KOPT-K1 (cell line): Measurements from ENCODE around the gene ACTR1A.
"Not testable (repeated sequence)": the region's sequence is repeated elsewhere in the genome, so short reads cannot be mapped to it uniquely, and the experiment has no call there.

ENCODE experiments used
- H3K27ac ChIP-seq: fragments of 200-600 bp; sonication (generic); 2 replicates; pipeline ENCODE4 v1.5.1; 2016; ENCODE audit warnings: antibody characterized with exemption, mild to moderate bottlenecking, low read depth, low read length; ENCODE audit not compliant: poor library complexity, severe bottlenecking
- H3K36me3 ChIP-seq: fragments of 200-600 bp; sonication (generic); 2 replicates; pipeline ENCODE4 v1.5.1; 2017; ENCODE audit warnings: antibody characterized with exemption, mild to moderate bottlenecking, low read length, moderate library complexity; ENCODE audit not compliant: insufficient read depth
- H3K9me3 ChIP-seq: fragments of 200-600 bp; sonication (generic); 2 replicates; pipeline ENCODE4 v1.5.1; 2017; ENCODE audit warnings: antibody characterized with exemption, low read length, mild to moderate bottlenecking; ENCODE audit not compliant: insufficient read depth, poor library complexity, severe bottlenecking

Gene ACTR1A

GRCh38 chr10:102504179-102504975 lies 1.9 kb upstream of the ACTR1A start:
- Histone ChIP-seq H3K36me3 (peaks cover 14% of the 10 kb centered on the region), H3K27ac (peak overlapping the region; percentile 59), H3K9me3 (no peaks in the 10 kb centered on the region)

- H3K36me3 ChIP-seq: peaks cover 5% of the 10 kb centered on the region; the same call in 1 of the 2 replicates
- no peaks in the 10 kb centered on the region for H3K9me3 ChIP-seq
- H3K27ac ChIP-seq: peak within 1 kb of the TSS; percentile 75
Measured at GRCh38 chr10:102503264-102504178, 1.0 kb upstream of the ACTR1A start, which contains the start of gene SUFU. TSS of gene SUFU (plus strand) at chr10:102503972. CDS start at chr10:102504153, 181 bp downstream.

GRCh38 chr10:102502029-102502336 lies 529 bp downstream of the ACTR1A start:
- Histone ChIP-seq H3K27ac (peak overlapping the region; percentile 75), H3K9me3 (no peaks in the 10 kb centered on the region)

GRCh38 chr10:102501201-102502028 lies 1.1 kb downstream of the ACTR1A start:
- Histone ChIP-seq H3K36me3 (peaks cover under 1% of the 10 kb centered on the region; the same call in 1 of the 2 replicates), H3K9me3 (no peaks in the 10 kb centered on the region), H3K27ac (peak overlapping the region; percentile 47)

More at GRCh38 chr10:102502029-102502336, 529 bp downstream of the ACTR1A start:
- H3K36me3 ChIP-seq: no peaks in the 10 kb centered on the region

- H3K27ac ChIP-seq, H3K36me3 ChIP-seq, H3K9me3 ChIP-seq: not testable (repeated sequence)
Measured at GRCh38 chr10:102500686-102501085, 1.8 kb downstream of the ACTR1A start.

GRCh38 chr10:102499356-102499755 lies 3.2 kb downstream of the ACTR1A start:
- Histone ChIP-seq H3K9me3 (no peaks in the 10 kb centered on the region), H3K27ac (no peak overlapping the region), H3K36me3 (peaks cover 6% of the 10 kb centered on the region)

GRCh38 chr10:102497545-102497944 lies 5.0 kb downstream of the ACTR1A start:
- Histone ChIP-seq H3K36me3 (peaks cover 16% of the 10 kb centered on the region), H3K9me3 (no peaks in the 10 kb centered on the region), H3K27ac (no peak overlapping the region)

GRCh38 chr10:102493771-102494170 lies 8.7 kb downstream of the ACTR1A start:
- Histone ChIP-seq H3K27ac (no peak overlapping the region), H3K9me3 (no peaks in the 10 kb centered on the region), H3K36me3 (peaks cover 51% of the 10 kb centered on the region)

GRCh38 chr10:102492983-102493382 lies 9.5 kb downstream of the ACTR1A start:
- peaks cover 59% of the 10 kb centered on the region for H3K36me3 ChIP-seq
- no peaks in the 10 kb centered on the region for H3K9me3 ChIP-seq
- no peak overlapping the region for H3K27ac ChIP-seq

GRCh38 chr10:102492344-102492939 lies 10.1 kb downstream of the ACTR1A start:
- H3K27ac ChIP-seq: no peak overlapping the region
- peaks cover 65% of the 10 kb centered on the region for H3K36me3 ChIP-seq
- no peaks in the 10 kb centered on the region for H3K9me3 ChIP-seq

GRCh38 chr10:102491136-102491535 lies 11.4 kb downstream of the ACTR1A start:
- Histone ChIP-seq H3K27ac (no peak overlapping the region), H3K36me3 (peaks cover 74% of the 10 kb centered on the region), H3K9me3 (no peaks in the 10 kb centered on the region)

- H3K9me3 ChIP-seq: no peaks in the 10 kb centered on the region
- H3K27ac ChIP-seq: no peak overlapping the region
- H3K36me3 ChIP-seq: peaks cover 100% of the 10 kb centered on the region
Measured at GRCh38 chr10:102485093-102485784, 17.3 kb downstream of the ACTR1A start.

- H3K36me3 ChIP-seq: peaks cover 100% of the 10 kb centered on the region
- no peak overlapping the region for H3K27ac ChIP-seq
- no peaks in the 10 kb centered on the region for H3K9me3 ChIP-seq
Measured at GRCh38 chr10:102484021-102484420, 18.5 kb downstream of the ACTR1A start.

- H3K27ac ChIP-seq: no peak overlapping the region
- no peaks in the 10 kb centered on the region for H3K9me3 ChIP-seq
- H3K36me3 ChIP-seq: peaks cover 88% of the 10 kb centered on the region
Measured at GRCh38 chr10:102480396-102480795, 22.1 kb downstream of the ACTR1A start.
